ENCODE results near the gene NEMP2.

GRCh38 chr2:190571686-190572085 lies 37.2 kb upstream of the NEMP2 start:
- TF ChIP-seq CTCF (IDR thresholded peaks at IDR 0.05; ENCODE audit: low read length) (no peak), EZH2 (IDR thresholded peaks at IDR 0.05; ENCODE audit: borderline replicate concordance, low read length) (no peak)

All from OCI-LY1 (cell line).